SKM-1 treated with dmso at 0.1 percent for 144 hours (cell line): ENCODE measurements around the gene TM9SF2.
"Not testable (repeated sequence)": the region's sequence is repeated elsewhere in the genome, so short reads cannot be mapped to it uniquely, and the experiment has no call there.

Source experiments
- DNase-seq: peaks from one replicate; lab custom pipeline; 2025; ENCODE audit not compliant: unreplicated experiment; lab: John Stamatoyannopoulos, UW

The TM9SF2 gene, protein sequence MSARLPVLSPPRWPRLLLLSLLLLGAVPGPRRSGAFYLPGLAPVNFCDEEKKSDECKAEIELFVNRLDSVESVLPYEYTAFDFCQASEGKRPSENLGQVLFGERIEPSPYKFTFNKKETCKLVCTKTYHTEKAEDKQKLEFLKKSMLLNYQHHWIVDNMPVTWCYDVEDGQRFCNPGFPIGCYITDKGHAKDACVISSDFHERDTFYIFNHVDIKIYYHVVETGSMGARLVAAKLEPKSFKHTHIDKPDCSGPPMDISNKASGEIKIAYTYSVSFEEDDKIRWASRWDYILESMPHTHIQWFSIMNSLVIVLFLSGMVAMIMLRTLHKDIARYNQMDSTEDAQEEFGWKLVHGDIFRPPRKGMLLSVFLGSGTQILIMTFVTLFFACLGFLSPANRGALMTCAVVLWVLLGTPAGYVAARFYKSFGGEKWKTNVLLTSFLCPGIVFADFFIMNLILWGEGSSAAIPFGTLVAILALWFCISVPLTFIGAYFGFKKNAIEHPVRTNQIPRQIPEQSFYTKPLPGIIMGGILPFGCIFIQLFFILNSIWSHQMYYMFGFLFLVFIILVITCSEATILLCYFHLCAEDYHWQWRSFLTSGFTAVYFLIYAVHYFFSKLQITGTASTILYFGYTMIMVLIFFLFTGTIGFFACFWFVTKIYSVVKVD

DNA sequence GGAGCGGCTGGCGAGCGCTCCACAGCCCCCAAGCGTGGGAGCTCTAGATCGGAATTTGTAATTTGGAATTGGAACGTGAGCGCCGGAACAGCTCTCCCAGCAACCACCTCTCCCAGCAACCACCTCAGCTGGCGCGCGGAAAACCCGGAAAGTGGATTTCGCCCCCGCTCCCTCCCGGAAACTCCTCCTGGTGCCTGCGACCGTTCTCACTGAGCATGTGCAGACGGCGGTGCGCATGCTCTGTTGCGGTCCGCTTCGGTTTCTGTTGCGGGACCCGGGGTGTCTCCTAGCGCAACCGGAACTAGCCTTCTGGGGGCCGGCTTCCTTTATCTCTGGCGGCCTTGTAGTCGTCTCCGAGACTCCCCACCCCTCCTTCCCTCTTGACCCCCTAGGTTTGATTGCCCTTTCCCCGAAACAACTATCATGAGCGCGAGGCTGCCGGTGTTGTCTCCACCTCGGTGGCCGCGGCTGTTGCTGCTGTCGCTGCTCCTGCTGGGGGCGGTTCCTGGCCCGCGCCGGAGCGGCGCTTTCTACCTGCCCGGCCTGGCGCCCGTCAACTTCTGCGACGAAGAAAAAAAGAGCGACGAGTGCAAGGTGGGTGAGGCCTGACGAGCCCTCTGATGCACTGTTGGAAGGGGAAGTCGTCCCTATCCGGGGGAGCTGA is at the start of gene TM9SF2:
TM9SF2 (plus strand) TSS at position 289 of the 664 bp plus-strand sequence; CDS start at position 424, 135 bp downstream.
- peak; percentile 94 for DNase-seq

DNA sequence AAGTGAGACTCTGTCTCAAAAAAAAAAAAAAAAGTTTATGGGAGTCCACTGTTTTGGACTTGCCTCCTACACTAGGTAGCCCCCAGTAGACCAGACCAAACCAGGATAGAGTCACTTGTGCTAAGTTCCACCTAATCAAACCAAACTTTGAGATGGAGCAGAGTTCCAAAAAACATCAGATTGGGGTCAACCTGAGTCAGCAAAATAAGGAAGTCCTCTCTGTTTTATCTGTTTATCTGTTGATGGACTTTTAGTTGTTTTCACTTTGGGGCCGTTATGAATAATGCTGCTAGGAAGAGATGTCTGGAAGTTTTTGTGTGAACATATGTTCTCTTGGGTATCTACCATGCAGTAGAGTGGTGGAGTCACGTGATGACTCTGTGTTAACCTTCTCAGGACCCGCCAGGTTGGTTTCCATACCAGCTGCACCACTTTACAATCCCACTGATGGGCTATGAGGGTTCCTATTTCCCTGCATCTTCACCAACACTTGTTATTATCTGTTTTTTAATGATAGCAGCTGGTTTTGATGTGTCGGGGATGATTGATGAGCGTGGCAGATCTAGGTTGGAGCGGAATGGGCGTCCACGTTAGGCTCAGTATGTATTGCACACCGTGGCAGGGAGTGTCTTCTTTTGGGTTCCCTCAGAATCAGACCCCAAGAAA is 46.6 kb upstream of the TM9SF2 start:
- DNase-seq, result no peak

DNA sequence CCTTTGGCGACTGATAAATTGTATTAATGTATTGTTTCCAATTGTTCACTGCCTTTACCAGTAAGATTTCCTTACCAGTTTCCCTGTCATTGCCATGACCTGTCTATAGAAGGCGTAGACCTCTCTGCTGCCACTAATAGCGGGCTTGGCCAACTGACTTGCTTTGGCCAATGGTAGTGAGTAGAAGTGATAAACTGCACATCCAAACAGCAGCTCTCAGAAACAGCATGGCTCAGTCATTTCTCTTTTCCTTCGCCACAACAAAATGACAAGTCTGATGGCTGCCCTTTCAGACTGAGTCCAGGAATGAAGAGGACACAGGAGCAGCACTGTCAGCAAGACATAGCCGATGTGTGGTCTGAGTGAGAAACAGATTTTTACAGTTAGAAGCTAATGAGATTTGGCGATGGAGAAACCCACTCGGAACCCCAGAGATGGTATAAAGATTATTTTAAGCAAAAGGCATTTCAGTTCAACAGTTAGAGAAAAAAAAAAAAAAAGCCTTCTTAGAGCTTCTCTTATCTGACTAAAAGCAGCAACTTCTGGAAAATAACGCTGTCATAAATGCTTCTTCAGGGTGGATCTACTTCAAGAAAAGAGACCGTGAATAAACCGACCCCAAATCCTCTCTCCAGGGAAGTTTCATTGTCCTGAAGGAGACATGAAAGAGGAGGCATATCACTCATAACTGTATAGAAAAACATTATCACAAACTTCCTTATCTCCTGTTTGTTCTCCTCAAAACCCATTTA is 42.0 kb upstream of the TM9SF2 start:
- DNase-seq, result no peak

DNA sequence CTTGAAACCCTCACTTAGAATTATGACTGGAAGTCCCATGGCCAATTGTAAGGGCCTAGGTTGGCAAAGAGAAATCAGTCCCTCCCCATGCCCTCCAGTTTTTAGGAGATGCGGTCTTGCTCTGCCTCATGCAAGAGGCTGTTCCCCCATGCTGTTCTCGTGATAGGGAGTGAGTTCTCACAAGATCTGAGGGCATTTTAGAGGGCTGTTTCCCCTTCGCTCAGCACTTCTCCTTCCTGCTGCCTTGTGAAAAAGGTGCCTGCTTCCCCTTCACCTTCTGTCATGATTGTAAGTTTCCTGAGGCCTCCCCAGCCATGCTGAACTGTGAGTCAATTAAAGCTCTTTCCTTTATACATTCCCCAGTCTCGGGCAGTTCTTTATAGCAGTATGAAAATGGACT is 40.5 kb upstream of the TM9SF2 start:
- DNase-seq, result not testable (repeated sequence)

DNA sequence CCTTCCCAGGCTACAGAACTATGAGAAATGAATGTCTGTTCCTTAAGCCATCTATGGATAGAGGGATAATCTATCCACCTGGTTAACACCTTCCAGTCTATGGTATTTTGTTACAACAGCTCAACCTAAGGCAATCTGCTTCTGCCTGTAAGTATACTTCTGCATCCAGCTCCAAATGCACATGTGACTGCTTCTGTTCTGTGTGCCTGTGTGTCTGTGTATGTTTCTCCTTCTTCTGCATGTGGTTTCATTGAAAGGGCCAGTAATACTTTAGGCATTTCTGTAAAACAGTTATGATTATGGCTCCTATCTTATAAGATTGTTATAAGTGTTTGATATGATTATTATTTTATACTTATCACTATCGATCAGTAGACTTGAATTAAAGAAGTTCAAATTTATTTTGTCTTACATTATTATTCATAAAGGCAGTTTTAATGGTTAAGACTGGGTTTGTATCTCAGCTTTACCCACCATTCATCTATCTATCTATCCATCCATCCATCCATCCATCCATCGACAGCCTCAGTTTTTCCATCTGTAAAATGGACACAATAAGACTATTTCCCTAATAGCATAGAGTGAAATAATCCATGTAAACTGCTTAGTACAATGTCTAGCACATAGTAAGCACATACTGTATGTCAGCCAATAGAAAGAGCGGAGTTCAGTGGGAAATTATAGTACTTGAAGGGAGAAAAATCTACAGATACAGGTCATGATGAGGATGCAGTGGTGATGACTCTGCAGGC is 37.5 kb upstream of the TM9SF2 start:
- DNase-seq, result no peak

DNA sequence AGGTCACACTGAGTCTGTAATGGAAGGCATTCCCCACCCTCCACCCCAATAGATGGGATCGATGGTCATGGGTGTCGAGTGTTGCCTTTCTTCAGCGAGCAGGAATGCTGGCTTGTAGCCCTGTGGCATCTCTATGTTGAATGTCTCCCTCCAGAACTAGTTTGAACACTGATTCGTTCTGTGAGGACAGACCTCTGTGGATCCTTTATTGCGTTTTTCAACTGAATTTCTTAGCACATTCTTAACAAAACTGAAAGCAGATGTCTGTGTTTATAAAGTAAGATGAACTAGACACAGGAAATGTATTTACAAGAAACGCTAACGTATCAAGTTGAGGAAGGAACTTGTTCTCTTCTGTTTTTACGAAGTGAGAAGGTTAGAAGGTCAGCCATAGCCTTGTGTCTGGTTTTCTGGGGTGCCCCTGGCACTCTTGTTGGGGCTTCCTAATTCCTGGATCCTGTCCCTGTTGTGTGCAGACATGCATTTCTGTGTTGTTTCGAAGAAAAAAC is 36.8 kb upstream of the TM9SF2 start:
- no peak for DNase-seq

DNA sequence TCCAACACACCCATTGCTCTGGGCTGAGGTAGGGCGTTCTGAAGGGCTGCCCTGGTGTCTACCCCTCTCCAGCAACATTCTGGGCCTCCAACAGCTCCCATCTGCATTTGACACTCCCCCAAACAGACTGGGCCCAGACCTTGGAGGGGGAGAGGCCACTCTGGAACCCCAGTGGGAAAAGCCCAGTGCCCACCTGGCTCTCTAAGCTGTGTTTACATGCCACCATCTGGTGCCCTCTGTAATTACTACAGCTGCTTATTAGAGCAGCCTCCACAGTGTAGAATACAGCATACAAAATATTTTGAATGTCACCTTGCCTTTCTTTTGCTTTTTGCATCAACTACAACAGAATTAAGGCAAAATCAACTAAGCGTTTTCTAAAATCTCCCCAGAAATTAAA is 35.8 kb upstream of the TM9SF2 start:
- DNase-seq, result no peak

DNA sequence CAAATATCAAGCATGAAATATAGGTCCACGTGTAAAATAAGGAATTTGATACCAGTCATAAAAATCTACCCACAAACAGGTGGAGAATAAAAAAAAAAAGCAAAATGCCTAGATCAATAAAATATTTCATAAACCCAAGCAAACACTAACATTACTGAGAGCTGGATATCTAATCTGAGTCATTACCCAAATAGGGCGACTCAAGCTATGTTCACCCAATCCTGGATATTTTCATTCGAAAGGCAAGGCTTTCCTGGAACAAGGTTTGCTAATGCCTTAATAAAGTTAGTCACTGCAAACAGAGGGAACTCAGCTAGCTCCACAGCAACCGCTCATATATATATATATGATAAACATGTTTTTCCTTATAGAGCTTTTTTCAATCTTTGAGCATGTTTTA is 33.5 kb upstream of the TM9SF2 start:
- no peak for DNase-seq

DNA sequence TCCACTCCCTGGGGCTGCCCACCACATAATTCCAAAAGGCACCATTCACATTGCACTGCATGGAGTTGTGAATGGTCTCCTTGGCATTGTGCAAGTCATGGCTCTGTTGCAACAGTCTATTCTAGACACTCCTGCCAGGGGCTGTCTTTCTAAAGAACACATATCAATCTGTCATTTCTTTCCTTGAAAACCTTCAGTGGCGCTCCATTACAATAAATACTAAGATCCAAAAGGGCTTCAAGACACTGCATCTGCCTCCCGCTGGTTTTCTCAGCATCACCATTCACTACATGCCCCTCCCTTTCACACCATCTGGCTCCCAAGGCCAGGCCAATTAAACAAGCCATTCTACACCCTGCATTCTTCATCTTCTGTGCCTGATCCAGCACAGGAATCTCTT is 32.2 kb upstream of the TM9SF2 start:
- DNase-seq, result no peak

DNA sequence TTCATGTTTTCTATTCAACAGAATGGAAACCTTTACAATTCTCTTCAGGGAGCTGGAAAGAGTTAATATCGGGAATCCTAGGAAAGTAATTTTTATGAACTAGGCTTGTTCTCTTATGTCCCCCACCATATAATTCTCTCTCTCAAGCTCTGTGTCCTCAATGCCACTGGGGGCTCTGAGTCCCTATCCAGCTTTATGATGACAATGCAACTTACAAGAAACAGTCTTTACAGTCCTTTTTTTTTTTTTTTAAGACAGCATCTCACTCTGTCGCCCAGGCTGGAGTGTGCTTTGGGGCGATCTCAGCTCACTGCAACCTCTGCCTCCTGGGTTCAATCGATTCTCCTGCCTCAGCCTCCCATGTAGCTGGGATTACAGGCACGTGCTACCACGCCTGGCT is 31.2 kb upstream of the TM9SF2 start:
- no peak for DNase-seq

DNA sequence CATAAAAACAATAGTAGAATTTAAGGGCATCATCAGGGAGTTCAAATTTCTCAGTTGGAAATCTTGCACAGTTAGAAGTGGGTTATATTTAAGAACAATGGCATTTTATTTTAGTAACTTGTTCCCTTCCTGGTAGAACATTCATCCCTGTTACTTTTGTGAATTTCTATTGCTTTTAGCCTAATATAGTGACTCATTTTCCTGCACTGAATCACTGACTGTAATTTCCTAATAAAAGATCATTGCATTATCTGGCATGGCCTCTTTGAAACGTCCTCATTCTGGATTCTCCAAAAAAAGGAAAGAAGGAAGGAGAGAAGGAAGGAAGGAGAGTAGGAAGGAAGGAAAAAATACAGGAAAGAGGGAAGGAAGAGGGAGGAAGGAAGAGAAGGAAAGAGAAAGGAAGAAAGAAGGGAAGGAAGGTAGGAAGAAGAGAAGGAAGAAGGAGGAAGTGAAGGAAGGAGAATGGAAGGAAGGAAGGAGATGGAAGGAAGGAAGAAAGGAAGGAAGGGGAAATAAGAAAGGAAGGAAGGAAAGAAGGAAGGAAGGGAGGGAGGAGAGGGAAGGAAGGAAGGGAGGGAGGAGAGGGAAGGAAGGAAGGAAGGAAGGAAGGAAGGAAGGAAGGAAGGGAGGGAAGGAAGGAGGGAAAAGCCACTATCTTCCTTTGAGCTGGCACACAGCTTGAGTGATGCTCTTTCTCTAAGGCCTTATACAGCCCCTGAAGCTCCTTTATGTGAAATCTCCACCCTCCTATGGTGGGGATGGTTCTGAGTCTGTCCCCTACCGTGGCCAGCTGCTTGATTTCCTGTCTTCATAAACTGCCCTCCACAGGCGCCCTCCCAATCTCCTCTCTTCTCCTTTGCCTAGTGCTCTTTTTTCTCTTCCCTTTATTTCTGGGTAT is 29.8 kb upstream of the TM9SF2 start:
- no peak for DNase-seq

DNA sequence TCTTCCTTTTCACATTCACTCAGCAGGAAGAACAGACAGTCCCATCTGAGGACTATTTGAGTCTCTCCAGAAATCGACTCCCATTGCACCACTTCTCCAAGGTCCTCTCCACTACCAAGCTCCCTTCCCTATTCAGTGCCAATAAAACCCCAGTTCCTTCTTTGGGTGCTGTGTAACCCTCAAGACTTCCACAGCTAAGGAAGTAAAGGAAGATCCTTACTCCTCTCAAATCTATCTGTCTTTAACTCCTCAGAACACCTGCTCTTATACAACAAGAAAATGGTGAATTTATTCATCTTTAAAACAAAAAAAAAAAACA is 29.2 kb upstream of the TM9SF2 start:
- DNase-seq, result no peak

DNA sequence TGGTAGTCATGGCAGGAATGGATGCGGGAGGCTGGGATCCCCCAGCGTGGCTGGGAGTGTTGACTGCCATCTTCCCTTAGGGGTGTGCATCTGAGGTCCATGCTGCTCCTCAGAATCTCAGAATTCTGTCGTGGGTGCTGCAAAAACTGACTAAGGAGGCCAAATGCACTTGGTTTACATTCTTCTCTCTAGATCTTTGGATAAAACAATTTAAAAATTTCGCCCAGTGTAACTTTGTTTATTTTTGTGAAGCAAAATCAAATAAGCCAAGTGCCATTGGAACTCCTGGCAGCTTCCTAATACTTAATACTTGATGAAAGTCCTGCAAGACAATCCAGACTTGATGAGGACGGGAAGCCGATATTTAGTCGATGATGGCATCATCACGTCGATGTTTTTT is 27.8 kb upstream of the TM9SF2 start:
- DNase-seq, result no peak

DNA sequence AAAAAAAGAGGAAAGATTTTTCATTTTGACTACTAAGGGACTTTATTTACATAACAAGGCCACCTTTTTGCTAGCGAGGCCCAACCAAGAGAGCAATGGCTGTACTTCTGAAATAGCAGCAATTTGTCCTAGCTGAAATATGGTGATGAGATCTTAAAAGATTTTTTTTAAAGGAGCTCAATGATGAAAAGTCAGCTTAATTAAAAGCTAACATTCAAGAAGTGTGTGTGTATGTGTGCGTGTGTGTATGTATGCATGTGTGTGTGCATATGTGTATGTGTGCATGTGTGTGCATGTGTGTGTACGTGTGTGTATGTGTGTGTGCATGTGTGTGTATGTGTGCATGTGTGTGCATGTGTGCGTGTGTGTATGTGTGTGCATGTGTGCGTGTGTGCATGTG is 24.6 kb upstream of the TM9SF2 start:
- no peak for DNase-seq

DNA sequence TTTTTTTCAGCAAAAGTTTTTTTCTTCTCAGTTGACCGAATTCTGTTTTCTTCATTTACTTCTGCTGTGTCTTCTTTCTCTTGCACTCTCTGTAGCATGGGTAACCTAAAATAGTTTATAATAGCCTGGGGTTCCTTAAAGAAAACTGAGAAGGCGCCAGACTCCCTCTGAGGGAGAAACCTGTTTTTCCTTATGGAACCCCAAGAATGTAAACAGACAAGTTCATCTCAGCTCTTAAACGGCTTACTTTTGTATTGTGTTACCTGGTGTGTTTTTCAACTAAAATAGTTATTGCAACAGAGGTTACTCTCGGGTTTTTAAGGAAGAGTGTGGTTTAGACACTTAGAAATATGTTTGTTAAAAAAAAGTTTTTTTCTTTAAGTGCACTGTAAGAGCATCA is 23.8 kb upstream of the TM9SF2 start:
- DNase-seq, result no peak

DNA sequence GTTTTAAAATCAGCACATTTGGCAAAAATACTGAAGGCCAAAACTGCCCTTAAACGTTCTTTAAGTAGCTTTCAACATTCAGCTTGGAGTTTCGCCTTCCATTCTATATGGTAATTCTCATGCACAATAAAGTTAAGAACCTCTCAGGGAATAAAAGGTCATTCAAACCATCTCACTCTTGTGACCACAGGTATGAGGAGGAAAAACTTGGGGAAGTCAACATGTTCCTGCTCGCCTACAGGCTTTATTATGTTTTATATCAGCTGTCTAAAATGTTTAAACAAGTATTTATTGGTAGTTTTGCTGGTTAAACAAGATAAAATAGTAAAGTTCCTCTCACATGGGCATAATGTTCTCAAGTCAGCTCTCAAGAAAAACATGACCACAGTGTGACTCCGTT is 19.9 kb upstream of the TM9SF2 start:
- DNase-seq, result no peak

DNA sequence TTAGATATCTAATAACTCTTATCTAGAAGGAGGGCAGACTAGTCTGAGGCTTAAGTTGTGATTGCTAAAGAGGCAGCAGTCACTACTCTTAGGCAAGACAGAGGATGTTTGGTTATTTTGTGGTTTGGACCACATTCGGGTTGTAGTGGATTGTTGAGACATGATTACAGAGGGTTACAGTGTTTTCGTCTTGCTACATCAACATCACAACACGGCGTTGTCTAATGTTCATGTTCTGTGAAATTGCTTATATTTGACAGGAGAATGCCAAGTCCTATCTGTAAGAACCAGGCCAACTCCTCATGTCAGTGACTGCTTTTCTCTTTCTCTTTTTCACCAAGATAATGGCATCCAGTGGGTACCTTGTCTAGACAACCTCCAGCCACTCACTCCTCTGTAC is 16.8 kb upstream of the TM9SF2 start:
- DNase-seq, result peak; percentile 90

DNA sequence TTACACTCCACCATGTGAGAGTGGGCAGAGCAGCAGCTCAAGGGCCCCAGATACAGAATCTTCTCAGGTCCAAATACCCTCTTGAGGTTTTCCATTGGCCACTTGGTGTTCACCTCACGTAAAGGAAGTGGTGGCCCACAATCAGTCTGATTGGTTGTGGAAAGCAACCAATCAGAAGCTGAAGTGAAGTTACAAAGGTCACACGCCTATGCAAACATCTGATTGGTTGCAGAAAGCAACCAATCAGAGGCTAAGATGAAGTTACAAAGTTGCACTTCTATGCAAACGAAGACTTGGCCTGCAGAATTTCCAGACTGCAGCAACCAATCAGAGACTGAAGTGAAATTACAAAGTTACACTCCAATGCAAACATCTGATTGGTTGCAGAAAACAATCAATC is 14.3 kb upstream of the TM9SF2 start:
- no peak for DNase-seq

DNA sequence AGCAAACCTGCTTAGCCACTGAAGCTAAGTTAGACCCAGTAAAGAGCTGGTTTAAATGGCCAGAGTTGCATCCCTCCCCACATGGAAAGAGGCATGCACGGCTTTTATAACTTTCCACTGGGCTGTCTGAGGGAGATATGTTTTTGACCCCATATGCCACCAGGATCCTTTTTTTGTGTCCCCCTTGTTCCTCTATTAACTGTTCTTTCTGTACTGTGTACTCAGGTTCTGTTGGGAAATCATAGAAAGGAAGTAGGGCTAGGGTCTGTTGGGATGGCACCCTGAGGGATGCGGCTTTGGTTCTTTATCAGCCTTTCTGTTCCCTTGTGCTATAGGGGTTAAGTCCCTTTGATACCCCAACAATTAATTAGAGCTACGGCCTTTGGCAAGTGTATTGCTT is 12.2 kb upstream of the TM9SF2 start:
- DNase-seq, result no peak
